HFF-Myc (cell line): ENCODE measurements around the gene EPB41L4A.

ENCODE experiments used
- DNase-seq: peaks from one replicate; pipeline ENCODE4 v3.0.0-alpha.2; 2011; ENCODE audit warnings: low read depth; ENCODE audit errors: extremely low read depth
- H3K4me3 ChIP-seq: replicated peaks from 2 replicates; pipeline ENCODE4 v1.5.1; 2011; ENCODE audit warnings: low read depth, mild to moderate bottlenecking, control low read depth, low read length
- TF ChIP-seq, protein P1 (sequence below): IDR thresholded peaks from 2 replicates; pipeline ENCODE4 v1.5.1; 2012; ENCODE audit warnings: mild to moderate bottlenecking, low read depth, low read length, control low read depth; ENCODE audit errors: missing control alignments

The EPB41L4A gene

DNA sequence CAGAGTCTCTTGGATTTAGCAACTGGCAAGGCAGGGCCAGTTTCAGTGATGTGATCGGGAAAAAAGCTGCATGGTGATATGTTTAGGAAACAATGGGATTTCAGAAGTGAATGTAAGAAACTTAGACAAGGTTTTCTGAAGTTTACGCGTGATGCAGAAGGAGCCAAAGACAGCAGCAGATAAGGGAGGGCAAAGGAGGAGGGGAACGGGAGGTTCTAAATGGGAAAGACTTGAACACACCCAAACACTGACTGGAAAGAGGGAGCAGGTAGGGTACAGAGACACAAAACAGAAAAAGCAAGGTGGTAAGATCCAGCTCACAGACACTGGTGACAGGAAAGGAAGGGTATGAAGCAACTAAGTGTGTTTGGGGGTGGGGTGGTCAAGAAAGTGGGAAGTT is 115.4 kb downstream of the EPB41L4A start:
- TF ChIP-seq, protein P1, sequence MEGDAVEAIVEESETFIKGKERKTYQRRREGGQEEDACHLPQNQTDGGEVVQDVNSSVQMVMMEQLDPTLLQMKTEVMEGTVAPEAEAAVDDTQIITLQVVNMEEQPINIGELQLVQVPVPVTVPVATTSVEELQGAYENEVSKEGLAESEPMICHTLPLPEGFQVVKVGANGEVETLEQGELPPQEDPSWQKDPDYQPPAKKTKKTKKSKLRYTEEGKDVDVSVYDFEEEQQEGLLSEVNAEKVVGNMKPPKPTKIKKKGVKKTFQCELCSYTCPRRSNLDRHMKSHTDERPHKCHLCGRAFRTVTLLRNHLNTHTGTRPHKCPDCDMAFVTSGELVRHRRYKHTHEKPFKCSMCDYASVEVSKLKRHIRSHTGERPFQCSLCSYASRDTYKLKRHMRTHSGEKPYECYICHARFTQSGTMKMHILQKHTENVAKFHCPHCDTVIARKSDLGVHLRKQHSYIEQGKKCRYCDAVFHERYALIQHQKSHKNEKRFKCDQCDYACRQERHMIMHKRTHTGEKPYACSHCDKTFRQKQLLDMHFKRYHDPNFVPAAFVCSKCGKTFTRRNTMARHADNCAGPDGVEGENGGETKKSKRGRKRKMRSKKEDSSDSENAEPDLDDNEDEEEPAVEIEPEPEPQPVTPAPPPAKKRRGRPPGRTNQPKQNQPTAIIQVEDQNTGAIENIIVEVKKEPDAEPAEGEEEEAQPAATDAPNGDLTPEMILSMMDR, result no peak
- no peak for DNase-seq
- no peak overlapping the region for H3K4me3 ChIP-seq

DNA sequence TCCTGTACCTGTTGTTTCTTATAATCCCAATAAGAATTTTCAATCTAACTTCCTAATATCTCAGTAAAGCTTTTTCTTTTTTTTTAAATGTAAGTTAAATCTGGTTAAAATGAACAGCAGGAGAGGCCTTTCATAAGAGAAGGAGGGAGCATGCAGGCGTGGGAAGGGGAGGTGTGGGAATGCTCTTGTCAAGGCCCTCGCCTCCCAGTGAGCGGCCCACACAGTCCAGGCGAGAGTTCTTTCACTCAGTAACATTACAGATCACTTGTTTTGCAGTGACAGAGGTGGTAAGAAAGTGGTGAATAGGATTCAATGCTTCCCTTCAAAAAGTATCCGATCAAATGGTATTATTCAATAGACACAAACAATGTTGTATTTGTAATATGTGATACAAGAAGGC is 125.0 kb downstream of the EPB41L4A start:
- TF ChIP-seq, protein P1, result no peak
- H3K4me3 ChIP-seq, result no peak overlapping the region
- no peak for DNase-seq

DNA sequence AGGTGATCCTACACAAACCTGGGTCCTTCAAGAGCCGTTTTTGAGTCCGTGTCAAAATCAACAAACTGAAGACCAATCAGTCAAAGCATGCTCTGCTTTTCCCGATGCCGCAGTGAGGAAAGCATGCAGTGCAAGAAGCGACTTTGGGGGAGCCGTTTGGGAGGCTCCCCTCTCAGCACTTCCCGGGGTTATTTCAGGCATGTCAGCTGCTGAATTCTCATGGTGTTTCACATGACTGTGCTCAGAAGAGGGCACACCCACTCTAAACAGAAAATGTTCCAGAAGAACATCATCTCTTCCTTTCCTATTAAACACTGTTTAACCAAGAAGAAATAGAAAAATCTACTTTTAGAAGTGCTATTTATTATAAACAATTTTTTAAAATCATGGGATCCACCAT is 125.5 kb downstream of the EPB41L4A start:
- TF ChIP-seq, protein P1, result no peak
- H3K4me3 ChIP-seq, result no peak overlapping the region
- DNase-seq, result no peak

DNA sequence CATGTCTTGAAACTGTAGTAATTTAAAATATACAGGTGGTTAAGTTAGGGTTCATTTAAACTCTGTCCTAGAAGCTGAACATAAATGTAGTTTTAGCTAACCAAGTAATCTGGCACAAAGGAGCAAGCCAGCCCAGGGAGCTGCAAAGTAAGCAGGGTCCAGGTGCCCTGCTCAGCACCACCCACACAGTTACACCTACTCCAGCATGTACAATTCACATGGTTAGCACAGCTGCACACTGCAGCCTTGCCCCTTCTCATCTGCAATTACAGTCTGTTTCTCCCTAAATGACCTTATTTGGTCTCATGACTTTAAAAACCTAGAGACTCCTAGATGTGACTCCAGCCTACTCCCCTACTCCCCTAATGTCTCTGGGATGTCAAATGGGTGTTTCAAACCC is 128.4 kb downstream of the EPB41L4A start:
- DNase-seq, result no peak
- TF ChIP-seq, protein P1, result no peak
- no peak overlapping the region for H3K4me3 ChIP-seq

DNA sequence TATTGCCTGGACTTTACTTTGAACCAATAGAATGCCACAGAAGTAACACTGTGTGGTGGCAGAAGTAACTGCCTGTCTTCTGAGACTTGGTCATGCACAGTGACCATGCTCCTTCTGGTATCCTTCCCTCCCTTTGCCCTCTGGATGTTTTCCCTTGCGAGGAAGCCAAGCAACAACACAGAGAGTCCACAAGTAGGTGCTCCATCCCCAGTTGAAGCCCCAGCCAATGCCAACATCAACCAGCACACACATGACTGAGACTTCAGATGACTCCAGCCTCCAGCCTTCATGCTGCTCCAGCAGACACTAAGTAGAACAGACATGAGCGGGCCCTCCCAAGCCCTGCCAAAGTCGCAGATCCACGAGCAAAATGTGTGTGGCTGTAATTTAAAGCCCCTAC is 129.6 kb downstream of the EPB41L4A start:
- no peak for DNase-seq
- TF ChIP-seq, protein P1, result no peak
- H3K4me3 ChIP-seq, result no peak overlapping the region

DNA sequence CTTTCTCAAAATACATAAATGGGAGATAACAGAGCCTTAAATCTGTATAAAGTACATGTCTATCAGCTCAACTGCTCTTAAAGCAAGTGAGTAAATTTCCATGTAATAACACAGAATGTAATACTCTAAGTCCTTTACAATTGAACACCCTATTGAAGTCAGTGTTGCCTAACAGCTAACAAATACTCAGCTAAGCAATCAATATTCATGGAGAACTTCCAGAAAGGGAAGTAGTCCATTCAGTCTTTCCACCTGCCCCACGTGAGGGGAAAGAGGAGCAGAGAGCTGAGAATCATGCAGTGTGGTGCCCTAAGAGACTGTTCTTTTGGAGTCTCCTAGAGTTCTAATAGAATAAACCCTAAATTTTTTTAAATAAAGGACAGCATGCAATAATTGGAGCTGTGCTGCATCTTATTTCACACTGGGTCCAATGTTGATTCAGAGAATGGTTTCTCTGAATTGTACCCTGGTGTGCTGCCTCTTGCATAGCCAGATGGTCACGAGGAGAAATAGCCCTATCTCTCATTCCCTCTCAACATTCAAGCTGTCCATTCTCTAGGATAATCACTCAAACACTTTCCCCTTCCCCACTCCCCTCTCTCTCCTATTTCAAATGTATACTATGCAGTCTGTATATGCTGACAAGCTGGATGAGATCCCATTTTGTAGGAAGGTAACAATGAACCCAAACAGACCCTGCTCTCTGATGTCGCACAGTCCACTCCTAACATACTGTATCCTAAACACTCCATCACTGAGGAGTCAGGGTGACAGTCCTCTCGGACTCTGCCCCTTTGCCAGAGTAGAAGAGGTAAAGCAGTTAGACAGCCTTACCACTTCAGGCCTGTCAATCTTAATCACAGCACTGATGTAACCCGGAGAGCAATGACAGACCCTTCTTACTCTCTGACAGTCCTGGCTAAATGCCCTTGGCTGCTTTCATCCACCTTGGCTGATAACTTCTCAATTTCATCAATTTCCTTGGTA is 134.8 kb downstream of the EPB41L4A start:
- DNase-seq, result no peak
- no peak overlapping the region for H3K4me3 ChIP-seq
- TF ChIP-seq, protein P1, result no peak

DNA sequence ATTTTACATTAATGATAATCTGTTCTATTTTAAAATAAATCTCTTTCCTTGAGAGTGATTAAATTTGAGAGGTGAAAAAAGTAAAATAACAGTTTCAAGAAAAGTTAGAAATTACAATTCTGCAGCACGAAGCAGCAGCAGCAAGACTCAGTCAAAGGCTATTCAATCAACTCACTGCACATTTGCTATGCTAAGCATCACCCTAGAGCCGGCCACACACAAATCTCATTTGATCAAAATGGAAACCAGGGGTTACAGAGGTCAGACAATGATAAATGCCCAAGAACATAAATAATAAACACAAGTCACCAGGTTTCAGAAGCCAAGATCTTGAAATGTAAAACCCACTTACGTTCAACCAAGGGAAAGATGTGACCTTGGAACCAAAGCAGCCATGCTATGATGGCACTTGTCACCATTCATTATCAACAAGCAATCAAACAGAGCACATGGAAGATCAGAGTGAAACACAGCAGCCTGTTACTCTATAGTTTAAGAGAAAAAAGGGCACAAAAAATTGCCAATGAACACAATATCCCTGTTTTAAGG is 136.0 kb downstream of the EPB41L4A start:
- TF ChIP-seq, protein P1, result no peak
- no peak overlapping the region for H3K4me3 ChIP-seq
- DNase-seq, result no peak
